22Rv1 (cell line): Measurements from ENCODE around the gene INPP5D.

Source experiments
- ZFX ChIP-seq: fragments of 450-650 bp; IDR thresholded peaks from 2 replicates; pipeline ENCODE4 v1.6.1; 2017; ENCODE audit warnings: antibody characterized with exemption, borderline replicate concordance
- TF ChIP-seq, protein P1 (sequence below): fragments of 450-650 bp; IDR thresholded peaks from 2 replicates; pipeline ENCODE4 v1.5.1; 2017; ENCODE audit warnings: mild to moderate bottlenecking

- TF ChIP-seq, protein P1, sequence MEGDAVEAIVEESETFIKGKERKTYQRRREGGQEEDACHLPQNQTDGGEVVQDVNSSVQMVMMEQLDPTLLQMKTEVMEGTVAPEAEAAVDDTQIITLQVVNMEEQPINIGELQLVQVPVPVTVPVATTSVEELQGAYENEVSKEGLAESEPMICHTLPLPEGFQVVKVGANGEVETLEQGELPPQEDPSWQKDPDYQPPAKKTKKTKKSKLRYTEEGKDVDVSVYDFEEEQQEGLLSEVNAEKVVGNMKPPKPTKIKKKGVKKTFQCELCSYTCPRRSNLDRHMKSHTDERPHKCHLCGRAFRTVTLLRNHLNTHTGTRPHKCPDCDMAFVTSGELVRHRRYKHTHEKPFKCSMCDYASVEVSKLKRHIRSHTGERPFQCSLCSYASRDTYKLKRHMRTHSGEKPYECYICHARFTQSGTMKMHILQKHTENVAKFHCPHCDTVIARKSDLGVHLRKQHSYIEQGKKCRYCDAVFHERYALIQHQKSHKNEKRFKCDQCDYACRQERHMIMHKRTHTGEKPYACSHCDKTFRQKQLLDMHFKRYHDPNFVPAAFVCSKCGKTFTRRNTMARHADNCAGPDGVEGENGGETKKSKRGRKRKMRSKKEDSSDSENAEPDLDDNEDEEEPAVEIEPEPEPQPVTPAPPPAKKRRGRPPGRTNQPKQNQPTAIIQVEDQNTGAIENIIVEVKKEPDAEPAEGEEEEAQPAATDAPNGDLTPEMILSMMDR, result no peak
- no peak for TF ChIP-seq ZFX
These were observed 87.7 kb downstream of the INPP5D start for GRCh38 chr2:233147829-233148167.
